Skeletal muscle cell (primary cell): Measurements from ENCODE around the gene HEY2.

ENCODE experiments used
- DNase-seq: peaks from one replicate; pipeline ENCODE4 v3.0.0-alpha.2; 2010; ENCODE audit warnings: low read depth
- H3K4me3 ChIP-seq: 2 replicates; pipeline ENCODE4 v1.5.1; 2011; ENCODE audit warnings: low read depth, mild to moderate bottlenecking, control low read depth, low read length, moderate library complexity

Gene HEY2

DNA sequence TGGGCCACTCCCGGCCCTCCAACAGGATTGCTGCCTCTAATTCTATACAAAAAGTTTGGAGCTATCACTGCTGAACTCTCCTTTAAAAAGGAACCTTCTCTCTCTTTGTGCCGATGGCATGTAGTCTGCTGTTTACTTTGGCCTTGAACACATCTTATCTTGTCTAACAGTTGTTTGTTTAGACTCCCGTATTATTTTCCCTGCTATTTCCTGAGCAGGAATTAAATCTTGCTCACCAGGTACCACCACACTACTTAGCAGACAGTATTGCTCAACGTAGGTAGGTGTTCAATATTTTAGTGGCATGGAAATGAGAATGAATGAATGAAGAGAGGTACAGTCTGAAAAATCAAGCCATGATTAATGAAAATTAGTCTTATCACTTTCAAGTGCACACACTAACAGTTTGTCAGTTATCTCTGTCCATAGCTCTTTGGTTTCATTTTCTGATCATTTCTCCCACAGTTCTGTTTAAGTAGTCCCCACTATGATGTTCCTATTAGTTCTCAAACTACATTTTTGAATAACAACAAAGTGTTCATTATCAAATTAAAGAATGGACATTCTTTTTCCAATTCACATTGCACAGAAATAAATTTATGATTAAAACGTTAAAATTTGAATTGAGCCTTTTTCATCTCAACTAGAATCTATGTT, 6.8 kb upstream of the HEY2 start:
- H3K4me3 ChIP-seq, result no peak overlapping the region
- DNase-seq, result no peak

DNA sequence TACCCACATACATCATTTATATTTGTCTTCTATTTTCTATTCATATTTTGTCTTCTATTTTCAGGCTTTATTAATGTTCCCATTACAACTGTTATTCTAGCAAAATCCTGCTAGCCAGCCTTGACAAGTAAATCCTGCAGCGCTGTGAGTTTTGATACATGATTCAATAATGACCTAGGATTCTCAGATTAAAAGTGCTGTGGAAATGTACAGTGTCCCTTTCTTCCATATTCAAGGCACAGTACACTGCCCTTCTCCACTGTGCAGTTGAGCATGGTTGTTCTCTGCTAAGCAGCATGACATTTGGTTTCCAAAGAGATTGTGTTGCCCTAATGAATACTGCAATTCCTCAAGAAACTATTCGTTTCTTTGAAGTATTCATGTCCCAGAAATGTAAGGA, 5.8 kb upstream of the HEY2 start:
- H3K4me3 ChIP-seq, result no peak overlapping the region

DNA sequence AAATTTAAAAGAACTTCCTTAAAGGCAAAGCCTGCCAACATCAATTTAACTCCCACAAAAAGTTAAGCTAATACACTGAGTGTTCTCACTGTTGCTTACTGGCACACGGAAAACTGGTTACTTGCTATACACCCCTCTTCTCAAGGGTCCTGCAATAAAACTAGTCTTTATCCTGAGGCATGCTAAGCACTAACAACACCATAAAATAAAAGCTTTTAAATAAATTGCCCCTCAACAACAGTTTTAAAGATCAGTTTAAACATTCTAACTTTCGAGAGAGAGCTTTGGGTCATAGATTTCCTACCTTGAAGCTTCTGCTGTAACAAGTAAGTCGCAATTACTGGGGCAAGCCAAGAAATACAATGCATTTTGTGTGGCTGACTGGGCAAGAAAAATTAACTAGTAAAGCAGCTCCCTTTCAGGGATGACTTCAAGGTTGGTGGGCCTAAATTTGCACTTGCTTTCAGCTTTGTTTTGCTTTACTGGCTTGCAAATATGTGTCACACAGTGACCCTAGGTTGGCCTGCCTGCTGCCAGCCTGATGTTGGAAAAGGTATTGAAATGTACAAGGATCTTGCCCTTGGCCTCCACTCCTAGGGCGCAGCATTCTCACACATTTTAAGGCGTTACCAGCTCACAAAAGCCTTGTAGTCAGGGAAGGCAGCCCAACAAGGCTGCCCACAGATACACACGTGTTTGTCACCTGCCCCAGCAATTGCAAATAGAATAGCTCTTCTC, 4.0 kb upstream of the HEY2 start:
- DNase-seq, result no peak
- no peak overlapping the region for H3K4me3 ChIP-seq

More for the DNA sequence above, 5.8 kb upstream of the HEY2 start:
- no peak for DNase-seq

DNA sequence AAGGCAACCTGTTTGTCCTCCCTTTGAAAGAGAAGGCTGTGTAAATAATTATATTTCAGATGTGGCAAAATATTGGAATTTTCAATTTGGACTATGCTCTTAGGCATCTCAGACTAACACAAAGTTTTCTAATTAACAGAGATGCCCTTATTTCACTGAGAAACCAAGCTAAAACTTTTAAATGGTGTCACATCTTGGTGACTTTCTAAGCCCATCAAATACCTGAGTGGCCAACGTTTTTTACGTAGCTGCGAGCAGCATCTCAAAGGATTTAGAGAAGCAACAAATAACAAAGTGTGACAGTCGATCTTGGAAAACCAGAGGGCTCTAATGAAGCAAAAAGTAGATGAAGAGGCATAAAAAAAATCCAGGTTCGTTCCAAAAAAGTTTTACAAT, 3.4 kb upstream of the HEY2 start:
- H3K4me3 ChIP-seq, result no peak overlapping the region
- DNase-seq, result no peak

DNA sequence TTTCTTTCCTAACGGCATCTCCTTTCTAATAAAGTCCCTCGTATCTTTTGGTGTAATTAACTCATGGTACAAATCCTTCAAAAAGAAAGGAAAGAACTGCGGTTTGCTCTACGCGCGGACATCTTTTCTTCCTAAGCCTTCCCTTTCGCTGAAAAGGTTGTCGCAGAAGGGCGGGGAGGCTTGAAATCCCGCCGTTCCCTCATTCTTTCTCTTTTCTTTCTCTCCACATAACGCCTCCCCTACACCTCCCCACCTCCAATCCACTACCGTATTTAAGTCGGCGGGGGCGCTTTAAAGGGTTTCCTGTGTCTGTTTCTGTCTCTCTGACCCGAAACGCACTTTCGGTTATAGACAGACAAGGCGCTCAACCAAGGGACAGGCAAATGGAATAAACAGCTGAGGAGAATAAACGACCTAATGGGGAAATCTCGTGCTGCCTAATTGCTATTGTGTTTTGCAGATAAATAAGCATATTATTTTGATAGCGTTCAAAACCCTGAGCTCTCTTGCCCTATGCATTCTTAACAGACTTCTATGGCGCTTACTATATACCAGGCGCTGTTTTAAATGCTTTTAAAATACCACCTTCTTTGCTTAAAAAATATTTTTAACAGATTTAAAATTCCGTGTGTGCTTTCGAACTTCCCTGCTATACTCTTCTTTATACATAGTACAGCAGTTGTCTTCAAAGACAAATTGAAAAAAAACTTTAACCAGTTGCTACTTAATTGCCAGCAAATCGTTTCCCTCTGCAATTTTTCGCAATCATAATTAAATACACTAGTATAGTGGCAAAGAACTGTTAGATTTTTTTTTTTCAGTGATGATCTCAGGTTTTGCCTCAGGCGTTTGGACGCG, 2.5 kb upstream of the HEY2 start:
- no peak for DNase-seq
- peak overlapping the region; percentile 72 for H3K4me3 ChIP-seq

DNA sequence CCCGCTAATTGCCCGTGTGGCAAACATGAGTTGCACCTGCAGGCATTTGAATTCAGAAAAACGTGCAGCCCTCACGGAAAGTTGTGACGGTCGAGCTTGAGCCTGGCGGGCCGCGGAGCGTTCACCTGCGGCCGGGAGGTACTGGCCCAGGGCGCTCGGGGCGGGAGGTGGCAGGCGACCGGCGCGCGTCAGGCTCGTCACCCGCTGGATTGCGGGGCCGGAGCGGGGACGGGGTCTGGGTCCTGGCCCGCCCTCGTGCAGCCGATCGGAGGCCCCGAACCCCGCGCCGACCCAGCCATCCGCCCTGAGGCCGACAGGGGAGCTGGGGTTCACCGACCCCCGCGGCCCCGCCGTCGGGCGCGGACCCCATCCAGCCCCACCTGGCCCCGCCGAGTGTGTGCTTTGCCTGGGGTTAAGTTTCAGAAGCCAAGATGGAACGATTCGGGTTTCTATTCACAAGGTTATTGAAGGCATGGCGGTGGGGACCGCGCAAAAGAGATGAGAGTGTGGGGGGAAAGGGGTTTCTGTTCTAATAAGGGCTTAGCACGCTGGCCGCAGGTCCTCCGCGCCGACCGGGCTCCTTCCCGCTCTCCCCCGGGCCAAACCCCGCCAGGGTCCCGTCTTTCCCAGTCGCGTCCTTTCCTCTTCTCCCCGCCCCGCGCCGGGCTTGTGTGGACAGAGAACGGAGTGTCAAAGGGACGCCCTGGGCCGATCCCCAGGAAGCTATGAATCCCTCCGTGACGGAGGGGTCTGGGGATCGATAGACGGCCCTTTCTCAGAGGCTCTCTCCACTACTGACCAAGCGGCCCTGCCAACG, 1.6 kb upstream of the HEY2 start:
- DNase-seq, result no peak

DNA sequence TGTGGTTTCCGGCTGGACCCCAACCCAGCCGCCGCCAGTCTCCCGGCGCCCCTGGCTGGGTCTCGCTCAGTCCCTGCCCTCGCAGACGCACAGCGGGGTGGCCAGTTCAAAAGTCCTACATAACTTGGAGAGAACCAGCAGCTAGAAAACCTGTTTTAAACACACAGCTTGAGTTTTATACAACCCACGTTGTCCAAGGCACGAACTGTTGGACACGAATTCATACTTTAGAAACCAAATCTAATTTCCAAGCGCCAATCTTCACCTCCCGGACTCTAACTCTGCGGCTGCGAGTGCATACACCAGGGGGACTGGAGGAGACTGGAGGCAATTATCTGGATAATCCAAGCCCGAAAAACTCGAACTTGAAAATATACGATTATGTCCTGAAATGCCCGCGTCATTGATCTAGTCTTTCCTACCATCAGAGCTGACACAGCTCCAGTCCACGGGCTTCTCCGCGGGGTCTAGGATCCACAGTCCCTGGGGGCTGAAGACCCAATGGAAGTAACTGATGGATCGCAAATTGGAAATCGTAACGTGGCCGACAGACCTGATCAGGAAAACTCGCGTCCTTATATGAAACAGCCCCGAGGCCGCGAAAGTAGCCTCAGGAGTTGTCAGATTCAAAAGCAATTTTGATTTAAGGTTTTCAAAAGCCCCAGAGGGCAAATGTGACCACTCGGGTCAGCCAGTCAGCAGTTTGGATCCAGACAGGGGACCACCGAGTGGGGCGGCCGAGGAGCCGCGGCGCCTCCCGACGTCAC, 843 bp upstream of the HEY2 start:
- H3K4me3 ChIP-seq, result peak overlapping the region; percentile 72
- DNase-seq, result no peak

More for the DNA sequence above, 1.6 kb upstream of the HEY2 start:
- H3K4me3 ChIP-seq, result peak overlapping the region; percentile 72

DNA sequence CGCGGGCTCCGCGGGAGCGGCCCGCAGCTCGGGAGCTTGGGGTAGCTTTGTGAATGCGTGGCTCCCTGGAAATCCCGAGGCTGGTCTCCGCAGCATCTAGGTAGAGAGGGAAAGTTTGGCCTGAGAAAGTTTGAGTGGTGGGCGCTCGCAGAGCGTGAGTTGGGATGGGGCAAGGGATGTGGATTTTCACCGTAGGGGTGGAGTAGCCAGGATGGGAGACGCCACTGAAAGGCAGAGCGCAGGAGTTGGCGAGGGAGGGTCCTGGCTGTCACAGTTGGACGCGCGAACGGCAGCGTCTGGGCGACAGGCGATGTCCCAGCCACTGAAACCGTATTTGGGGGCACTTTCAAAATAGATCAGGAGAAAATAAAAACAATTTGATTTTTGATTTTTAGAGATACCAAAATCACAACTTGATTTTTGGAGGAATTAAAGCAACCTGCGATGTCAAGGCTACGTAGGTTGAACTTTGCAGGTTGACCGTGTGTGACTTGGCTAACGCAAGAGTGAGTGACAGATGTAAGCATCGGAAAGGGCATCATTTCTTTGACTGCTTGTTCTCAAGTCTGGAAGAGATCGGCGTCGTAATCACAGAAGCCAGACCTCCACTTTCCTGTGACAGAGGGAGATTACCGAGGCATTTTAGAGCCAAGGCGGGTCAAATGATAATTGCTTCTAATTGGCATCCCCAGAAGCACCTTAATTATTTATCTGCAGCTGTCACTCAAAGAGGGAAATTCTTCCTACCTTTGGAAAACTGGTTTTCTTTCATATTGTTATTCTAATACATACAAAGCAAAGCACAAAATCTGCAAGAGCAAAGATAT, 646 bp downstream of the HEY2 start:
- peak overlapping the region; percentile 72 for H3K4me3 ChIP-seq
- no peak for DNase-seq

DNA sequence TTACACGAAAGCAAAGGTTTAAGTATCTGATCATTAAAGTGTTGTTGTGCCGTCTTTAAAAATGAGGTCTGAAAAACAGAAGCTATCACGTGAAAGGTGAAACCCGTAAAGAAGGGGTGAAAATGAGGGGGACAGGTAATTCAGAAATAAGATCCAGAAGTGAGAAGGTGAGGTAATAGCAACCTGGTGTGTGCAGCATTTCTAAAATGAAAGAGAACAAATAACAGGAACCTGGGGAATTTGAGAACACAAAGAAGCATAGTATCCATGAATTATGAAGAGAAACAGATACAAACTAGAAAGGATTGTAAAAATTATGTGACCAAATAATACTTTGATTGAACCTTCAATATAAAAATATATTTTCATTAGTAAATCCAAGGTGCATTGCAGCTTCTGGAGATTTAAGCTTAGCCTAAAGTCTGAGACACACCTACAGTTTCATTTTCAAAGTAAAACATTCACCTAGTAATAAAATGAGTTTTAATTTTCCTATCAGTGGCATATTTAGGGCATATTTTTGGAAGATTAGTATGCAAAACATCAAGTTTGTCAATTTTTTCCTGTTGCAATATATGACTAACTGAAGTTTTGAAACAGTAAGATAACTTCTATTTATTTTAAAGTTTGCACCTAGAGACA, 1.4 kb downstream of the HEY2 start:
- no peak for DNase-seq
- no peak overlapping the region for H3K4me3 ChIP-seq

DNA sequence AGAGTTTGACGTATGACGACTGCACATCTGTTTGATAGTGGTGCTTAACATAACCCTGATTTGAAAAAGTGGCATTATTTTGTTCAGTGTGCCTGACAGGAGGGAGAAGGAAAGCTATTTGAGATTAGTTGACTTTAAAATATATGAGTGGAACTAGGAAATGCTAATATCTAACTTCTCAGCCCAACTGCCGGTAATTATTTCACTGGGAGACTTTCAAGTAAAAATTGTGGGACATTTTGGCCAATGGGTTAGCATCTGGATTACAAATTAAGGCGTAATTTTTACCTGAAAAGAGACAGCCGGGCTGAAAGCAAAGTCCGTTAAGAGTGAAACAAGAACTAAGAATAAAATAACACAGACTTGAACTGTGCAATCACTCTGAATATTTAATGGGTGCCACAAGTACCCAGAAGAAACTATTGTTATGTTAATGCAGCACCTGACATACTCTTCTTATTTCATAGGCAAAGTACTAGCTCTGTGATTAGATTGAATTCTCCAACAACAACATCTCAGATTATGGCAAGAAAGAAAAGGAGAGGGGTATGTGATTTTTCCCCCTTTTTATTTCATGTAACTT, 2.0 kb downstream of the HEY2 start:
- no peak for DNase-seq
- no peak overlapping the region for H3K4me3 ChIP-seq

DNA sequence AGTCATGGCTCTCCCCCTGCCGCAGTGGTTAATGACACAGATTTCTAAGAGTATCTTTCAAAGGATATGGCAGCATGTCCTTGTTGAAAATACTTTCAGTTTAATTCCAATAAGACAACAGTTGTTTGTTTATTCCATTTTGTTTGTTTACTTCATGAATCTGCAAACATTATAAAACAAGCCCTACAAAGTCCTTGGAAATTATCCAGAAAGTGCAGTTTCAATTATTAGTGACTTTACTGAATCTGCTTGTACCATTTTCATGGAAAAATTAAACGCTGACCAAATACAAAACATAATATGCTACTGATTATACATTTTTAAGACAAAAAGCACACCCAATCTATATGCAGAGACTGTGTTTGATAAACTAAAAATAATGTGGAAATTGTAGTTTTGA, 3.3 kb downstream of the HEY2 start:
- DNase-seq, result no peak

DNA sequence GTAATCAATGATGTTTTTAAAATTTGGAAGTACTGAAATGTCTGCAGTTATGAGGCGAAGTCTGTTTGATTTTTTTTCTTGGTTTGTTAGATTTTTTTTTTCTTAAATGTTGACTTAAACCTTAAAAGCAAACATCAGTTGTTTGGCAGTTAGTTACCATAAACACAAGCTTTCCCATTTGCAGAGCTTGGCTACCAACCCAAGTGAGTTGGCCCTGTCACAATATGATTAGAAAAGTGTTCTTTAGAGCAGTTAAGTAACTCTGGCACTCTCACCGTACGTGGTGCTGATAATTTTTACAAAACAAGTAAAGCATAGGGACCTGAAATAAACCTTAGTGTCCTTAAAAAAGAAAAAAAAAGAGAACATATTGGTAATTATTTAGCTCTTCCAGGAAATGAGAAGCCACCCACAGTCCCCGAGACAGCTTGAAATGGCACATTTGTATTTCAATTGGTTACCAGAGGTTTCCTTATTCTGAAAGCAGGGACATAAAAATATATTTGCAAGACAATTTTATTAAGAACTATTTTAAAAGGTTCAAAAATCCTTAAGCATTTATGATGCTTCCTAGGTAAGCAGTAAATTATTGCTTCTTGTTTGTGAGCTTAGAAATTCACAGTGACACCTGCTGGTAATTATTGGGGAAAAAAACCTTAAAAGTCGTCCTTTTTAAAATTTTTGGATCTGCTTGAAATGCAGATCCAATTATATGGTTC, 3.9 kb downstream of the HEY2 start:
- no peak for DNase-seq
- no peak overlapping the region for H3K4me3 ChIP-seq

More for the DNA sequence above, 3.3 kb downstream of the HEY2 start:
- H3K4me3 ChIP-seq, result no peak overlapping the region

DNA sequence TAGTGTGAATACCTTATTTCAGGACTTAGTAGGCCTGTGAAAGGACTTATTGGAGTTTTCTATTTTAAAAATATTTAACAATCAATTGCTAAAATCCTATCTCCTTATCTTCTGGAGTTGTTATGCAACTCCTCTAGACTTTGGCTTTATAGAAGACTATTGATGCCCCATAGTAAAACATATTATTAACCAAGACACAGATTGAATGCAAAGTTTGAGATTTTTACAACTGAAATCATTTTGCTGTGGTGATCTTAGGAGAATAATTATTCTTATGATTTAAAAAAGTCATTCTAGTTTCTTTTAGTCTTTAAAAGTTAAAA, 4.5 kb downstream of the HEY2 start:
- no peak for DNase-seq
- no peak overlapping the region for H3K4me3 ChIP-seq

DNA sequence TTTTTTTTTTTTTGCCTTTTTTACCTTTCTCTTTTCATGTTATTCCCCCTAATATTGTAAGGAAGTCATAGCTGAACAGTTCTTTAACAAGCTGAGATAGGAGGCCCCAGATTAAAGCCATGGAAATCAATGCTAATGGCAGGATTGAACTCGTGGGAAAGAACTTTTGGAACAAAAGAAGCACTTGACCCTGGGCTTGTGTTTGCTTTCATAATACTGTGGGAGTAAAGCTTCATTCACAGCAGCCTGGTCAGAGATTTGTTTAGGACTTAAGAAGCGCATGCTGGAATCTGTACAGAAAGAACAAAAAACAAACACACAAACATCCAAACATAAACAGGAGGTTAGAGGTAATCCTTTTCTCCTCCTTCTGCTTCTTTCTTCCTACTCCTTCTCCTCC, 5.1 kb downstream of the HEY2 start:
- no peak overlapping the region for H3K4me3 ChIP-seq
- no peak for DNase-seq

DNA sequence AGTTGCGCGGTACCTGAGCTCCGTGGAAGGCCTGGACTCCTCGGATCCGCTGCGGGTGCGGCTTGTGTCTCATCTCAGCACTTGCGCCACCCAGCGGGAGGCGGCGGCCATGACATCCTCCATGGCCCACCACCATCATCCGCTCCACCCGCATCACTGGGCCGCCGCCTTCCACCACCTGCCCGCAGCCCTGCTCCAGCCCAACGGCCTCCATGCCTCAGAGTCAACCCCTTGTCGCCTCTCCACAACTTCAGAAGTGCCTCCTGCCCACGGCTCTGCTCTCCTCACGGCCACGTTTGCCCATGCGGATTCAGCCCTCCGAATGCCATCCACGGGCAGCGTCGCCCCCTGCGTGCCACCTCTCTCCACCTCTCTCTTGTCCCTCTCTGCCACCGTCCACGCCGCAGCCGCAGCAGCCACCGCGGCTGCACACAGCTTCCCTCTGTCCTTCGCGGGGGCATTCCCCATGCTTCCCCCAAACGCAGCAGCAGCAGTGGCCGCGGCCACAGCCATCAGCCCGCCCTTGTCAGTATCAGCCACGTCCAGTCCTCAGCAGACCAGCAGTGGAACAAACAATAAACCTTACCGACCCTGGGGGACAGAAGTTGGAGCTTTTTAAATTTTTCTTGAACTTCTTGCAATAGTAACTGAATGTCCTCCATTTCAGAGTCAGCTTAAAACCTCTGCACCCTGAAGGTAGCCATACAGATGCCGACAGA, 9.9 kb downstream of the HEY2 start:
- no peak for DNase-seq
- H3K4me3 ChIP-seq, result no peak overlapping the region

DNA sequence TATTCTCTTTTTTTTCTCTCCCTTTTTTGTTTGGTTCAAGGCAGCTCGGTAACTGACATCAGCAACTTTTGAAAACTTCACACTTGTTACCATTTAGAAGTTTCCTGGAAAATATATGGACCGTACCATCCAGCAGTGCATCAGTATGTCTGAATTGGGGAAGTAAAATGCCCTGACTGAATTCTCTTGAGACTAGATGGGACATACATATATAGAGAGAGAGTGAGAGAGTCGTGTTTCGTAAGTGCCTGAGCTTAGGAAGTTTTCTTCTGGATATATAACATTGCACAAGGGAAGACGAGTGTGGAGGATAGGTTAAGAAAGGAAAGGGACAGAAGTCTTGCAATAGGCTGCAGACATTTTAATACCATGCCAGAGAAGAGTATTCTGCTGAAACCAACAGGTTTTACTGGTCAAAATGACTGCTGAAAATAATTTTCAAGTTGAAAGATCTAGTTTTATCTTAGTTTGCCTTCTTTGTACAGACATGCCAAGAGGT, 10.6 kb downstream of the HEY2 start:
- DNase-seq, result no peak
- H3K4me3 ChIP-seq, result no peak overlapping the region
